HG02943 (cell line): ENCODE measurements around the gene MRPL1.
A peak's percentile ranks its signal among the peaks of the same experiment; 100 is the strongest.
"Not testable (repeated sequence)": the region's sequence is repeated elsewhere in the genome, so short reads cannot be mapped to it uniquely, and the experiment has no call there.

ENCODE experiments used
- ATAC-seq: cut with Tn5 transposase; IDR thresholded peaks from one replicate; pipeline ENCODE4 v1.9.1; 2021; ENCODE audit warnings: mild to moderate bottlenecking, low read depth, moderate library complexity; ENCODE audit not compliant: unreplicated experiment

MRPL1 gene

DNA sequence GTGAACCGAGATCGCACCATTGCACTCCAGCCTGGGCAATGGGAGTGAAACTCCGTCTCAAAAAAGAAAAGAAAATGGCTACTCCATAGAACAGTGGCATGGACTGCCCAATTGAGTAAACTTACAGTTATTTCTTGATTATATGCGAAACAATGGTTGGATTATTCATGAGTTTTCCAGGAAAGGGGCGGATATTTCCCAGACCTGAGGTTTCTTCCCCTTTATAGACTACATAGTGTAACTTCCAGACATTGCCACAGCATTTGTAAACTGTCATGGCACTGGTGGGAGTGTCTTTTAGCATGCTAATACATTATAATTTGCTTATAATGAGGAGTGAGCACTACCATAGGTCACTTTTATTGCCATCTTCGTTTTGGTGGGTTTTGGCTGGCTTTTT lies 14.1 kb upstream of the MRPL1 start:
- ATAC-seq: no peak

GRCh38 chr4:77849278-77849965 lies 13.2 kb upstream of the MRPL1 start:
- ATAC-seq: no peak

- peak; percentile 86 for ATAC-seq
Observed at GRCh38 chr4:77852892-77853495, 9.6 kb upstream of the MRPL1 start.

- no peak for ATAC-seq
Observed at GRCh38 chr4:77854431-77855111, 8.1 kb upstream of the MRPL1 start.

DNA sequence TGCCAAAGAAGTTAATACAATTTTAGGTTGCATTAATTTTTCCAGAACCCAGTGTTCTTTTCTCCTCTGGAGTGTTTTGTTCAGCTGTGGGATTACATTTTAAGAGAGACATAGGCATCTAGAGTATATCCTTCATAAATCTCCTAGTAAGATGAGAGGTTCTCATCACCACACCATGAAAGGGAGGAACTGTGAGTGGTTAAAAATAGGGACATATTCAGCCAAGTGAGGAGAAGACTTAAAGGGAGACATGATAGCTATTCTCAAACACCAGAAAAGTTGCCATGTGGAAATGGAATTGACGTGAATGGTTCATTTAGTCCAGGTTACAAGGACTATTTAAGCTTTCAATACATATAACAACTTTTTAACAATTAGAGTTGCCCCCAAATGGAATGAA lies 6.5 kb upstream of the MRPL1 start:
- ATAC-seq: no peak

GRCh38 chr4:77859256-77859655 lies 3.4 kb upstream of the MRPL1 start:
- no peak for ATAC-seq

- no peak for ATAC-seq
Observed at GRCh38 chr4:77861495-77861894, 1.1 kb upstream of the MRPL1 start.

DNA sequence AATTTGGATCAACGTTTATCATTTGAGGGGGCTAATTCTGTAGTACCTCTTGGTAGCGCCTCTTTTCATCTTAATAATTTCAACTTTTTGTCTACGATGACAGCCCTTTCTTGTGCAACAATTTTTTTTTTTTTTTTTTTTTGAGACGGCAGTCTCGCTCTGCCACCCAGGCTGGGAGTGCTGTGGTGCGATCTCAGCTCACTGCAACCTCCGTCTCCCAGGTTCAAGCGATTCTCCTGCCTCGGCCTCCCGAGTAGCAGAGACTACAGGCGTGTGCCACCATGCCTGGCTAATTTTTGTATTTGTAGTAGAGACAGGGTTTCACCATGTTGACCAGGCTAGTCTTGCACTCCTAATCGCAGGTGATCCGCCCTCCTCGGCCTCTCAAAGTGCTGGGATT lies 711 bp downstream of the MRPL1 start:
- not testable (repeated sequence) for ATAC-seq

DNA sequence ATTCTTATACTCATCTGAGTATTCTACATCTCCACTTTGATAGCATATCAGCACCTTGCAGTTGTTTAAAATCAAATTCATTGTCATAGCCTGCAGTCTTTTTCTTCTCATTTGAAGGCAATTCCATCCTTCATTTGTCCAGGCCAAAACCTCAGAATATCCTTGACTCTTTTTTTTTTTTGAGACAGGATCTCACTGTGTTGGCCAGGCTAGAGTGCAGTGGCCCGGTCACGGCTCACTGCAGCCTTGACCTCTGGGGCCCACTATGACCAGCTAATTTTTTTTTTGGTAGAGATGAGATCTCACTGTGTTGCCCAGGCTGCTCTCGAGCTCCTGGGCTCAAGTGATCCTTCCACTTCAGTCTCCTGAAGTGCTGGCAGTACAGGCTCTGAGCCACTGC lies 2.6 kb downstream of the MRPL1 start:
- ATAC-seq: no peak

DNA sequence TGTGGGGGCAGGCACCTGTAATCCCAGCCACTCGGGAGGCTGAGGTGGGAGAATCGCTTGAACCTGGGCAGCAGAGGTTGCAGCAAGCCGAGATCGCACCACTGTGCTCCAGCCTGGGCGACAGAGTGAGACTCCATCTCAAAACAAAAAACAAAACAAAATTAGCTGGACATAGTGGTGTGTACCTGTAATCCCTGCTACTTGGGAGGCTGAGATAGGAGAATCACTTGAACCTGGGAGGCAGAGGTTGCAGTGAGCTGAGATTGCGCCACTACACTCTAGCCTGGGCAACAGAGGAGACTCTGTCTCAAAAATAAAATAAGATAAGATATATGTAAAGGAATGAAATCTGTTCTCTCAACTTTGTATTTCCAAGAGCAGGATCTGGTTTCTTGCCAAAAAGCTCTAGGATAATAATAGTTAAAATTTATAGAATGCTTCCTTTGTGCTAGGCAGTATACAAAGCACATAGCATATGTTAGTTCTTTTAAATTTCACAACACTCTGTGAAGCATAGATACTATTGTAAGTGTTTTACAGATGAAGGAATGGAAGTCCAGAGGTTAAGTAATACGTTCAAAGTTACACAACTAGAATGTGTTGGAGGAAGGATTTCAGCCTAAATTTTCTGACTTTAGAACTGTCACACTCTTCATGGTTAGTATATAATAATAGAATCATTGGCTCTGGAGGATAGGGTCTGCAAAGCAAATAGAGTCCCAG lies 10.3 kb downstream of the MRPL1 start:
- ATAC-seq: no peak

- ATAC-seq: no peak
Observed at GRCh38 chr4:77877167-77877566, 14.5 kb downstream of the MRPL1 start.

GRCh38 chr4:77877771-77878565 lies 15.3 kb downstream of the MRPL1 start:
- ATAC-seq: no peak

DNA sequence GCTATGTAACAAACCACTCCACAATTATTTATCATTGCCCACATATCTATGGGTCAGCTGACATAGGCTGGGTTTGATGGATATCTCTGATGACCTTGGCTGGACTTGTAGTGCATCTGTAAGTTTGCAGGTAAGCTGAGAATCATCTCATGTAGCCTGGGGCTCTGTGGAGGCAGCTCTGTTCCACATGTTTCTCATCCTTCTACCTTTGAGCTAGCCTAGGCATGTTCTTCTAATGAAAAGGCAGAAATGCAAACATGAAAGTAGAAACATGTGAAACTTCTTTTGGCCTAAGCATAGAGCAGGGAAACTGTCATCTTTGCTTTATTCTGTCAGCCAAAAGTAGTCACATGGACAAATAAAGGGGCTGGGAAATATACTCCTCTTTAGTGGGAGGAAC lies 18.2 kb downstream of the MRPL1 start:
- no peak for ATAC-seq

GRCh38 chr4:77881460-77882295 lies 19.0 kb downstream of the MRPL1 start:
- ATAC-seq: no peak

- peak; percentile 56 for ATAC-seq
Observed at GRCh38 chr4:77893451-77893850, 30.8 kb downstream of the MRPL1 start.

- no peak for ATAC-seq
Observed at GRCh38 chr4:77899607-77900006, 37.0 kb downstream of the MRPL1 start.

DNA sequence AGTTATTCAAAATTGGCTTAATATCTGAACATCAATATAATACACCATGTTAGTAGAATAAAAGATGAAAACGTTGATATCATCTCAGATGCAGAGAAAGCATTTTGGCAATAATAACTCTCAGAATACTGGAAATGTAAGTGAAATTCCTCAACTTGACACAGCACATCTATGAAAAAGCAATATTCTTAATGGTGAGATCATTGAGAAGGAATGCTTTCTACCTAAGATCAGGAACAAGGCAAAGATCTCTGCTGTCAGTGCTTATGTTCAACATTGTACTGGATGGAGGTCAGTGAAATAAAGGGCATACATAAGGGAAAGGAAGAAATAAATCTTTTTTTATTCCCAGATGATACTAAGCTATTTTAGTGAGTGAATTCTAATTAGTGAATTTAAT lies 40.6 kb downstream of the MRPL1 start:
- ATAC-seq: no peak

- ATAC-seq: no peak
Observed at GRCh38 chr4:77905651-77906263, 43.1 kb downstream of the MRPL1 start.

GRCh38 chr4:77910676-77911075 lies 48.0 kb downstream of the MRPL1 start:
- no peak for ATAC-seq
